ENCODE measurements around the gene SIRT4. TPM values are rescaled to one million over a fixed set of nuclear protein-coding genes. Genes with fewer than 3 reads are reported as not detected.
A peak's percentile ranks its signal among the peaks of the same experiment; 100 is the strongest.

SIRT4 gene
- total RNA-seq, 4 donors from 2014 or later: 0.70 to 5.0 TPM; not detected in 2

DNA sequence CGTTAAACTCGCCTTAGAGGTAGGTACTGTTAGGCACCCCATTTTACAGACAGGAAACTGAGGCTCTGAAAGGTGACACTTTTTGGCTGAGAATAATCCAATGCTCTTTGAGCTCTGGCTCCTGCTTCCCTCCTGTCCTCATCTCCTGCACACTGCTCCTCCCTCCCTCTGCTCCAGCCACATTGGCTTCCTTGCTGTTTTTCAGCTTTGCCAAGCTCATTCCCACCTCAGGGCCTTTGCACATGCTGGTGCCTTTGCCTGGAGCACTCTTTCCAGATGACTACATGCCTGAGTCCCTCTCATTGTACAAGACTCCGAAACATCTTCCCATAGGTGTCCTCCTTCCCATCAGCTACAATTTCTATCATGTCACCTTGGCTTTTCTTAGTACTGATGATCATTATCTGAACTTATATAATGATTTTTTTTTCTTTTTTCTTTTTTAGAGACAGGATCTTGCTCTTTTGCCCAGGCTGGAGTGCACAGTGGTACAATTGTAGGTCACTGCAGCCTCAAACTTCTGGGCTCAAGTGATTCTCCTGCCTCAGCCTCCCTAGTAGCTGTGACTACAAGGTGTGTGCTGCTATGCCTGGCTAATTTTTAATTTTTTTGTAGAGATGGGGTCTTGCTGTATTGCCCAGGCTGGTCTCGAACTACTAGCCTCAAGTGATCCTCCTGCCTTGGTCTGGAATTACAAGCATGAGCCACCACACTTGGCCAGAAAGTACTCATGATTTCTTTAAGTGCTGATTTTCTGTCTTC, 51.6 kb downstream of the SIRT4 start:
- Histone ChIP-seq H3K27ac (no peak overlapping the region), H3K4me1 (peaks cover 0 to 5% (median 0%) of the 10 kb centered on the region in 3 donors), H3K4me3 (no peak overlapping the region), H3K36me3 (no peaks in the 10 kb centered on the region), H3K9me3 (no peaks in the 10 kb centered on the region), H3K27me3 (no peaks in the 10 kb centered on the region)
- 83 to 91% methylated on average over 4 of the region's 4 CpGs for WGBS, 2 donors
- no peak for DNase-seq
- no peak for TF ChIP-seq POLR2A (IDR thresholded peaks at IDR 0.05)
- TF ChIP-seq, protein P1, sequence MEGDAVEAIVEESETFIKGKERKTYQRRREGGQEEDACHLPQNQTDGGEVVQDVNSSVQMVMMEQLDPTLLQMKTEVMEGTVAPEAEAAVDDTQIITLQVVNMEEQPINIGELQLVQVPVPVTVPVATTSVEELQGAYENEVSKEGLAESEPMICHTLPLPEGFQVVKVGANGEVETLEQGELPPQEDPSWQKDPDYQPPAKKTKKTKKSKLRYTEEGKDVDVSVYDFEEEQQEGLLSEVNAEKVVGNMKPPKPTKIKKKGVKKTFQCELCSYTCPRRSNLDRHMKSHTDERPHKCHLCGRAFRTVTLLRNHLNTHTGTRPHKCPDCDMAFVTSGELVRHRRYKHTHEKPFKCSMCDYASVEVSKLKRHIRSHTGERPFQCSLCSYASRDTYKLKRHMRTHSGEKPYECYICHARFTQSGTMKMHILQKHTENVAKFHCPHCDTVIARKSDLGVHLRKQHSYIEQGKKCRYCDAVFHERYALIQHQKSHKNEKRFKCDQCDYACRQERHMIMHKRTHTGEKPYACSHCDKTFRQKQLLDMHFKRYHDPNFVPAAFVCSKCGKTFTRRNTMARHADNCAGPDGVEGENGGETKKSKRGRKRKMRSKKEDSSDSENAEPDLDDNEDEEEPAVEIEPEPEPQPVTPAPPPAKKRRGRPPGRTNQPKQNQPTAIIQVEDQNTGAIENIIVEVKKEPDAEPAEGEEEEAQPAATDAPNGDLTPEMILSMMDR (IDR thresholded peaks at IDR 0.05): no peak
- intact Hi-C loops (cut with DNase I): no loop called here

GRCh38 chr12:120356567-120357030, 54.5 kb downstream of the SIRT4 start:
- WGBS, 2 donors: 10 to 41% methylated on average over 6 to 13 of the region's 13 CpGs
- Histone ChIP-seq H3K27me3 (peaks cover 0 to 6% (median 0%) of the 10 kb centered on the region in 4 donors), H3K9me3 (no peaks in the 10 kb centered on the region), H3K27ac (no peak overlapping the region), H3K36me3 (no peaks in the 10 kb centered on the region), H3K4me1 (peaks cover 0 to 11% (median 5%) of the 10 kb centered on the region in 3 donors), H3K4me3 (peak overlapping the region in 1 of 4 donors; percentile 39)
- DNase-seq: no peak
- intact Hi-C loops (cut with DNase I): loop anchor here (5.0 kb wide), 1 partner anchor 76 kb away; no protein-coding TSS in a partner anchor
- TF ChIP-seq POLR2A (IDR thresholded peaks at IDR 0.05): no peak
- TF ChIP-seq, protein P1 (IDR thresholded peaks at IDR 0.05): peak; percentile 73 to 89 (median 84)

DNA sequence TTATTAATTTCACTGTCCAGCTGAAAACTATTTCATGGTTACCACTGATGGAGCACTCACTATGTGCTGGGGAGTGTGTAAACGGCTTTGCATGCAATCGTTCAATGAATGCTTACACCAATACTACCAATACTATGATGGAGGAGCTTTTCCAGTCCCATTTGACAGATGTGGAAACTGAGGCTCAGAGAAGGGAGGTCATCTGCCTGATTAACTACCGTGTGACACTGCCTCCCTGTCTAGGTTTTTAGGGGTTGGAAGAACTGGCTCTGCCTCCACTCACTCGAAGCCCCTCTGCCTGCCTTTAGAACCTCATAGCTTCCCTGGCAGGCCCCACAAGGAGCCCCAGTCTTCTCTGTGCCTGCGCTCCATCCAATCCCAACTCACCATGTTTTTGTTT, 55.0 kb downstream of the SIRT4 start:
- no peak for DNase-seq
- H3K4me1 ChIP-seq: peaks cover 0 to 16% (median 9%) of the 10 kb centered on the region in 3 donors
- H3K4me3 ChIP-seq: no peak overlapping the region
- no peak overlapping the region for H3K27ac ChIP-seq
- WGBS, 2 donors: 68 to 79% methylated on average over 5 of the region's 5 CpGs
- H3K36me3 ChIP-seq: no peaks in the 10 kb centered on the region
- no peak for TF ChIP-seq POLR2A (IDR thresholded peaks at IDR 0.05)
- TF ChIP-seq, protein P1 (IDR thresholded peaks at IDR 0.05): no peak
- intact Hi-C loops (cut with DNase I): loop anchor here (5.0 kb wide), 1 partner anchor 75 kb away; no protein-coding TSS in a partner anchor
- no peaks in the 10 kb centered on the region for H3K9me3 ChIP-seq
- peaks cover 0 to 11% (median 0%) of the 10 kb centered on the region in 4 donors for H3K27me3 ChIP-seq

GRCh38 chr12:120358412-120359100, 56.4 kb downstream of the SIRT4 start:
- H3K27ac ChIP-seq: no peak overlapping the region
- intact Hi-C loops (cut with DNase I): loop anchor here (5.0 kb wide), 1 partner anchor 74 kb away; no protein-coding TSS in a partner anchor
- no peaks in the 10 kb centered on the region for H3K9me3 ChIP-seq
- H3K4me1 ChIP-seq: peaks cover 0 to 21% (median 9%) of the 10 kb centered on the region in 3 donors
- no peaks in the 10 kb centered on the region for H3K36me3 ChIP-seq
- TF ChIP-seq, protein P1 (IDR thresholded peaks at IDR 0.05): peak in 1 of 6 experiments; percentile 11
- TF ChIP-seq POLR2A (IDR thresholded peaks at IDR 0.05): no peak
- no peak for DNase-seq
- H3K4me3 ChIP-seq: no peak overlapping the region
- WGBS, 2 donors: 65 to 76% methylated on average over 12 of the region's 19 CpGs
- peaks cover 0 to 23% (median 0%) of the 10 kb centered on the region in 4 donors for H3K27me3 ChIP-seq
